Measurements from ENCODE around the gene KRTAP4-1. TPM values are rescaled to one million over a fixed set of nuclear protein-coding genes. Genes with fewer than 3 reads are reported as not detected.
A peak's percentile ranks its signal among the peaks of the same experiment; 100 is the strongest.
"Not testable (repeated sequence)": the region's sequence is repeated elsewhere in the genome, so short reads cannot be mapped to it uniquely, and the experiment has no call there.

The KRTAP4-1 gene
- polyA plus RNA-seq, 1 donor, result not detected

- no peak for DNase-seq
Observed at GRCh38 chr17:41171886-41172285, 12.8 kb downstream of the KRTAP4-1 start.

GRCh38 chr17:41168121-41168520 is 16.6 kb downstream of the KRTAP4-1 start, which contains the start of gene KRTAP4-3:
KRTAP4-3 (minus strand) TSS chr17:41168221; CDS start chr17:41168172, 49 bp downstream.
- DNase-seq, result no peak

DNA sequence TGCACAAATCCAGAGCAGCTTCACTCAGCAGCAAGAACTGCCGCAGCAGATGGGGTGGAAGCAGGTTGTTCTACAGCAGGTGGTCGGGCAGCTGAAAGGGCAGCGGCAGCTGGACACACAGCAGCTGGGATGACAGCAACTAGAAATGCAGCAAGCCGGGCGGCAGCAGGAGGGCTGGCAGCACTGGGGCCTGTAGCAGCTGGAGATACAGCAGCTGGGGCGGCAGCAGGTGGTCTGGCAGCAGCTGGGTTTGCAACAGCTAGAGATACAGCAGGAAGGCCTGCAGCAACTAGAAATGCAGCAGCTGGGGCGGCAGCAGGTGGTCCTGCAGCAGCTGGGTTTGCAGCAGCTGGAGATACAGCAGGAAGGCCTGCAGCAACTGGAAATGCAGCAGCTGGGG is 17.1 kb downstream of the KRTAP4-1 start:
- no peak for DNase-seq

DNA sequence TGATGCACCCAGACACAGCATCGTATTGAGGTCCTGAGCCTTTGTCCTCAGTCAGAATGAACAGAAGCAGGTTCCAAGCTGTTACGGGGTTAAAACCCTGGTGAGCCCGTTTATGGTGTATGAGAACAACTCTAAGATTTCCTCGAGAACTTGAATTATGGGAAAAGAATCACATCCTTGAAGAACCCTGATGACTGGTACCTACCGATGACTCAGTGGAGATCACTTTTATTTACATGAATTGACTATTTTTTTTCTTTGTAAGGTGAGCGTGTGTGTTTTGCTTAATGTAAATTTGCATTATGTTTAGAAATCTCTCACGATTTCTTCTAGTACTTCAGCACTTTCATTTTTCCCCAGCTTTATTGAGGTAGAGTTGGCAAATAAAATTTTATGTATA is 20.9 kb downstream of the KRTAP4-1 start:
- DNase-seq, result no peak

DNA sequence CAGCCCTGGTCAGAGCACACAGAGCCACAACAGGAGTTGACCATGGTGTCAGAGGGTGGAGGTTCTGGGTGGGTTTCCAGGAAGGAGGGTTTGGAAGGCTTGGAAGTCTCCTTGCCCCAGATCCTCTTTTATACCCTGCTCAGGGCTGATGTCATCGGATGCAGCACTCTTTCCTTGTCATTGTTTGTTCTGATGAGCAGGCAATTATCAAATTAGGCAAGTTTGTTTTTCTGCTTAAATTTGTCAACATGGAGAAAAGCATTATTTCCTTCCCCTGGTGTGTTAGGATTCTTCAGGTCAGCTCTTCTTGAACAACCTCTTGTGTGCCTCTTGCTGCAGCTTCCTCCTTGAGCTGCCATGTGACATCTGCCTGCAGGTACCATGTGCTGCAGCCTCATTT is 24.1 kb downstream of the KRTAP4-1 start, which contains the start of gene KRTAP4-4:
Gene KRTAP4-4, minus strand, starts transcription at position 101 of the 400 bp plus-strand sequence. Its CDS starts 57 bp downstream, at position 44.
- no peak for DNase-seq

GRCh38 chr17:41160190-41160589 is 24.5 kb downstream of the KRTAP4-1 start:
- DNase-seq, result not testable (repeated sequence)

GRCh38 chr17:41153856-41154255 is 30.9 kb downstream of the KRTAP4-1 start:
- peak; percentile 6 for DNase-seq

DNA sequence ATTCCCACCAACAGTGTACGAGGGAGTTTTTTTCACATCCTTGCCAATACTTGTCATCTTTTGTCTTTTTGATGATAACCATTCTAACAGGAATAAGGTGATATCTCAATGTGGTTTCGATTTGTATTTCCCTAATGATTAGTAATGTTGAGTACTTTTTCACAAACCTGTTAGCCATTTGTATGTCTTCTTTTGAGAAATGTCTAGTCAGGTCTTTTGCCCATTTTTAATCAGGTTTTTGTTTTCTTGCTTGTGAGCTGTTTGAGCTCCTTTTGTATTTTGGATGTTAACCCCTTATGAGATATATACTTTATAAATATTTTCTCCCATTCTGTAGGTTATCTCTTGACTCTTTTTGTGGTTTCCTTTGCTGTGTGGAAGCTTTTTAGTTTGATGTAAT is 33.2 kb downstream of the KRTAP4-1 start:
- DNase-seq, result no peak

- no peak for DNase-seq
Observed at GRCh38 chr17:41150026-41150425, 34.7 kb downstream of the KRTAP4-1 start.

DNA sequence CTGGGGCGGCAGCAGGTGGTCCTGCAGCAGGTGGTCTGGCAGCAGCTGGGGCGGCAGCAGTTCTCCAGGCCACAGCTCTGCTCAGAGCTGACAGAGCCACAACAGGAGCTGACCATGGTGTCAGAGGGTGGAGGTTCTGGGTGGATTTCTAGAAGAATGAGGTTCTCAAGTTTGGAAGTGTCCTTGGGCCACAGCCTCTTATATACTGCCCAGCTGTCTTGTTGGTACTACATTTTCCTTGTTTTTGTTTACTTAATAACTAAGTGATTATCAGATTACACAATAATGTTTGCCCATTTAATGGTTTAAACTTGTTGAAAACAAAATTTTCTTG is 35.1 kb downstream of the KRTAP4-1 start, which contains the start of gene KRTAP4-5:
Gene KRTAP4-5, minus strand, starts transcription at position 174 of the 334 bp plus-strand sequence. Its CDS starts 58 bp downstream, at position 116.
- no peak for DNase-seq

- not testable (repeated sequence) for DNase-seq
Observed at GRCh38 chr17:41148971-41149651, 35.6 kb downstream of the KRTAP4-1 start.

DNA sequence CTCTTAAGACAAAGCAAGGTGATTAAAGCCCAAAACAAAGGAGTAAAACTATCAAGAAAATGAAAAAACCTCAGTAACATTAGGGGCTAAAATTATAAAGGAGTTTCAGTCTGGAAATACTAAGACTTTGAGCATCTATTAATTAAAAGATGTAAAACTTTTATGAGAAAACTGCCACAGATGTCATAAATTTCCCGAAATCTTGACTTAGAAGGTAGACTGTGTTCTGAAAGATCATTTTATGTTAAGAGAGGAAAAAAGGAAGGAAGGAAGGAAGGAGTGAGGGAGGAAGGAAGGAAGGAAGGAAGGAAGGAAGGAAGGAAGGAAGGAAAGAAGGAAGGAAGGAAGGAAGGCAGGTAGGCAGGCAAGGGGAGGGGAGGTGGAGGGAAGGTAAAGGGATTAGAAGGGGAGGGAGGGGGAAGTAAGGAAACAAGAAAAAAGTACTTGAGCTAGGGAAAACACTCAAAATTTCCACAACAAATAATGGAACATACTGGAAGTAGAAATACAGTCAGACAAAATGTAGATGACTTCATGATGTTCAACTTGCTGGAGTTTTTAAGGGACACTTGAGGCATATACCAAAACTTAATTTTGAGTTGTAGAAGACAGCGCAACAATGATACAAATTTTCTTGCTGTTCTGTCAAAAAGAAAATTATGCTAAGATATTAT is 37.0 kb downstream of the KRTAP4-1 start:
- DNase-seq, result no peak

GRCh38 chr17:41145261-41145660 is 39.5 kb downstream of the KRTAP4-1 start:
- DNase-seq, result no peak

- DNase-seq, result no peak
Observed at GRCh38 chr17:41144846-41145245, 39.9 kb downstream of the KRTAP4-1 start.

DNA sequence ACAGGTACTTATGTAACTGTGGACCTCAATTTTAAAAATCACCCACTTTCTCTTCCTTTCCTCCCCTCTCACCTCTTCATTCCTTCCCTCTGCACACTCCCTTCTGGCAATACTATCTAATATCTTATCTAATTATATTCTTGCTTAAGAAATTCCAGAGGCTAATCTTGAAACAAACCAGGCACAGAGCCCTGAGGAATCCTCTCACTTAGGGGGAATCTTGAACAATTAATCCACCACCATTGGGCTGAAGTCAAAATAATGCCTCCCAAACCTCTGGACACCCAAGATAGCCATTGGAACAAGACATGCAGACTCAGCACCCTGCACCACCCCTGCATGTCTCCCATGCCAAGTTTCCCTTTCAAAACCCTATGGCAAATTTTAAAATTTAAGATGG is 43.4 kb downstream of the KRTAP4-1 start:
- no peak for DNase-seq

GRCh38 chr17:41140360-41141131 is 44.2 kb downstream of the KRTAP4-1 start, which contains the start of gene KRTAP4-6:
KRTAP4-6 (minus strand) TSS chr17:41140544; CDS start chr17:41140487, 57 bp downstream.
- no peak for DNase-seq

DNA sequence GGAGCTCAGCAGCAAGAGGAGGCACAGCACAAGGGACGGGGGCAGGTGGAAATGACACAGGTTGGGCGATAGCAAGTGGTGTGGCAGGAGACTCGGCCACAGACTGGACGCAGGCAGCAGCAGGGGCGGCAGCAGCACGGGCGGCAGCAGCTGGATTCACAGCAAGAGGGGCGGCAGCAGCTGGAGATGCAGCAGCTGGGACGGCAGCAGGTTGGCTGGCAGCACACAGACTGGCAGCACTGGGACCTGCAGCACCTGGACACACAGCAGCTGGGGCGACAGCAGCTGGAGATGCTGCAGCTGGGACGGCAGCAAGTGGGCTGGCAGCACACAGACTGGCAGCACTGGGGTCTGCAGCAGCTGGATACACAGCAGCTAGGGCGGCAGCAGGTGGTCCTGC is 44.8 kb downstream of the KRTAP4-1 start:
- DNase-seq, result not testable (repeated sequence)

Other genes starting within 250 kb of the KRTAP4-1 start
- 0.23 TPM for gene KRT23, start 247.3 kb downstream of the KRTAP4-1 start, polyA plus RNA-seq (ENCODE audit: insufficient read length)
- 2.9 TPM for gene KRT39, start 218.0 kb downstream of the KRTAP4-1 start, polyA plus RNA-seq (ENCODE audit: insufficient read length)
- 3.9 TPM for gene KRT40, start 200.6 kb downstream of the KRTAP4-1 start, polyA plus RNA-seq (ENCODE audit: insufficient read length)
- not detected for gene KRTAP3-3, start 190.7 kb downstream of the KRTAP4-1 start, polyA plus RNA-seq (ENCODE audit: insufficient read length)
- gene KRTAP3-2, start 185.0 kb downstream of the KRTAP4-1 start, polyA plus RNA-seq (ENCODE audit: insufficient read length), result 0.28 TPM
- not detected for gene KRTAP3-1, start 175.8 kb downstream of the KRTAP4-1 start, polyA plus RNA-seq (ENCODE audit: insufficient read length)
- gene KRTAP1-5, start 157.7 kb downstream of the KRTAP4-1 start, polyA plus RNA-seq (ENCODE audit: insufficient read length), result not detected
- not detected for gene KRTAP1-4, start 154.7 kb downstream of the KRTAP4-1 start, polyA plus RNA-seq (ENCODE audit: insufficient read length)
- gene KRTAP1-3, start 150.0 kb downstream of the KRTAP4-1 start, polyA plus RNA-seq (ENCODE audit: insufficient read length), result not detected
- gene KRTAP1-1, start 143.5 kb downstream of the KRTAP4-1 start, polyA plus RNA-seq (ENCODE audit: insufficient read length), result not detected
- not detected for gene KRTAP2-1, start 137.6 kb downstream of the KRTAP4-1 start, polyA plus RNA-seq (ENCODE audit: insufficient read length)
- gene KRTAP2-2, start 129.7 kb downstream of the KRTAP4-1 start, polyA plus RNA-seq (ENCODE audit: insufficient read length), result not detected
- gene KRTAP2-3, start 124.8 kb downstream of the KRTAP4-1 start, polyA plus RNA-seq (ENCODE audit: insufficient read length), result not detected
- gene KRTAP2-4, start 119.0 kb downstream of the KRTAP4-1 start, polyA plus RNA-seq (ENCODE audit: insufficient read length), result not detected
- not detected for gene KRTAP4-7, start 100.8 kb downstream of the KRTAP4-1 start, polyA plus RNA-seq (ENCODE audit: insufficient read length)
- gene KRTAP4-8, start 86.8 kb downstream of the KRTAP4-1 start, polyA plus RNA-seq (ENCODE audit: insufficient read length), result not detected
- not detected for gene KRTAP4-16, start 82.7 kb downstream of the KRTAP4-1 start, polyA plus RNA-seq (ENCODE audit: insufficient read length)
- gene KRTAP4-9, start 79.5 kb downstream of the KRTAP4-1 start, polyA plus RNA-seq (ENCODE audit: insufficient read length), result not detected
- not detected for gene KRTAP4-11, start 66.5 kb downstream of the KRTAP4-1 start, polyA plus RNA-seq (ENCODE audit: insufficient read length)
- not detected for gene KRTAP4-12, start 60.7 kb downstream of the KRTAP4-1 start, polyA plus RNA-seq (ENCODE audit: insufficient read length)
- not detected for gene KRTAP4-6, start 44.4 kb downstream of the KRTAP4-1 start, polyA plus RNA-seq (ENCODE audit: insufficient read length)
- not detected for gene KRTAP4-5, start 35.1 kb downstream of the KRTAP4-1 start, polyA plus RNA-seq (ENCODE audit: insufficient read length)
- gene KRTAP4-4, start 24.2 kb downstream of the KRTAP4-1 start, polyA plus RNA-seq (ENCODE audit: insufficient read length), result not detected
- not detected for gene KRTAP4-3, start 16.7 kb downstream of the KRTAP4-1 start, polyA plus RNA-seq (ENCODE audit: insufficient read length)
- not detected for gene KRTAP4-2, start 6.7 kb downstream of the KRTAP4-1 start, polyA plus RNA-seq (ENCODE audit: insufficient read length)
- gene KRTAP9-1, start 5.0 kb upstream of the KRTAP4-1 start, polyA plus RNA-seq (ENCODE audit: insufficient read length), result not detected
- gene KRTAP9-2, start 41.7 kb upstream of the KRTAP4-1 start, polyA plus RNA-seq (ENCODE audit: insufficient read length), result not detected
- gene KRTAP9-3, start 47.5 kb upstream of the KRTAP4-1 start, polyA plus RNA-seq (ENCODE audit: insufficient read length), result not detected
- not detected for gene KRTAP9-8, start 53.1 kb upstream of the KRTAP4-1 start, polyA plus RNA-seq (ENCODE audit: insufficient read length)
- not detected for gene KRTAP9-4, start 64.8 kb upstream of the KRTAP4-1 start, polyA plus RNA-seq (ENCODE audit: insufficient read length)
- gene KRTAP9-9, start 70.5 kb upstream of the KRTAP4-1 start, polyA plus RNA-seq (ENCODE audit: insufficient read length), result not detected
- 0.30 TPM for gene KRTAP9-6, start 80.5 kb upstream of the KRTAP4-1 start, polyA plus RNA-seq (ENCODE audit: insufficient read length)
- not detected for gene KRTAP9-7, start 90.8 kb upstream of the KRTAP4-1 start, polyA plus RNA-seq (ENCODE audit: insufficient read length)
- gene KRTAP29-1, start 117.9 kb upstream of the KRTAP4-1 start, polyA plus RNA-seq (ENCODE audit: insufficient read length), result not detected
- not detected for gene KRTAP16-1, start 124.4 kb upstream of the KRTAP4-1 start, polyA plus RNA-seq (ENCODE audit: insufficient read length)
- gene KRTAP17-1, start 130.8 kb upstream of the KRTAP4-1 start, polyA plus RNA-seq (ENCODE audit: insufficient read length), result not detected
- gene KRT33A, start 165.9 kb upstream of the KRTAP4-1 start, polyA plus RNA-seq (ENCODE audit: insufficient read length), result not detected
- not detected for gene KRT33B, start 184.9 kb upstream of the KRTAP4-1 start, polyA plus RNA-seq (ENCODE audit: insufficient read length)
- not detected for gene KRT34, start 197.4 kb upstream of the KRTAP4-1 start, polyA plus RNA-seq (ENCODE audit: insufficient read length)
- 2.3 TPM for gene KRT31, start 212.7 kb upstream of the KRTAP4-1 start, polyA plus RNA-seq (ENCODE audit: insufficient read length)
- gene KRT37, start 239.7 kb upstream of the KRTAP4-1 start, polyA plus RNA-seq (ENCODE audit: insufficient read length), result not detected

All from hindlimb muscle (tissue), 1 donor.